WTC11 (cell line): Measurements from ENCODE around the gene MTMR2. TPM values are rescaled to one million over a fixed set of nuclear protein-coding genes. Genes with fewer than 3 reads are reported as not detected.

Experiments used
- ATAC-seq: fragments of 200-7000 bp; cut with Tn5 transposase; 2 replicates; pipeline ENCODE4 v1.10.0; 2021; ENCODE audit warnings: mild to moderate bottlenecking, moderate library complexity
- CTCF ChIA-PET: fragments of 300-600 bp; sonication (Branson Sonifier 250); formaldehyde crosslinking; loops from one replicate; lab custom pipeline; 2021; ENCODE audit warnings: antibody characterized with exemption; lab: Charles Lee
- POLR2A ChIA-PET: fragments of 350-600 bp; sonication (Branson Sonifier 250); formaldehyde crosslinking; loops from one replicate; lab custom pipeline; 2021; ENCODE audit warnings: antibody characterized with exemption; lab: Charles Lee
- DNase-seq: peaks from one replicate; pipeline ENCODE4 v3.0.0; 2021; ENCODE audit warnings: low spot score
- H3K27ac Mint-ChIP-seq: 2 replicates; pipeline ENCODE4 v1.8.0; 2021; ENCODE audit warnings: mixed read lengths
- H3K27me3 Mint-ChIP-seq: 2 replicates; pipeline ENCODE4 v1.8.0; 2021; ENCODE audit warnings: low read depth, mild to moderate bottlenecking, moderate library complexity, mixed read lengths
- H3K36me3 Mint-ChIP-seq: 2 replicates; pipeline ENCODE4 v1.8.0; 2021; ENCODE audit warnings: mixed read lengths
- H3K4me1 Mint-ChIP-seq: 2 replicates; pipeline ENCODE4 v1.8.0; 2022; ENCODE audit warnings: mixed read lengths
- H3K4me3 Mint-ChIP-seq: 2 replicates; pipeline ENCODE4 v1.8.0; 2021; ENCODE audit warnings: mild to moderate bottlenecking, moderate library complexity, mixed read lengths
- H3K9me3 Mint-ChIP-seq: 2 replicates; pipeline ENCODE4 v1.8.0; 2021; ENCODE audit warnings: mixed read lengths
- ARID4B ChIP-seq: sonication (generic); formaldehyde crosslinking; IDR thresholded peaks from 2 replicates; pipeline ENCODE4 v1.8.0; 2023; ENCODE audit warnings: missing genetic modification reagents, mild to moderate bottlenecking, borderline replicate concordance
- CREB1 ChIP-seq: sonication (generic); formaldehyde crosslinking; IDR thresholded peaks from 2 replicates; pipeline ENCODE4 v1.8.0; 2023; ENCODE audit warnings: mild to moderate bottlenecking, missing genetic modification reagents
- E2F4 ChIP-seq: sonication (generic); formaldehyde crosslinking; IDR thresholded peaks from 2 replicates; pipeline ENCODE4 v1.8.1; 2022; ENCODE audit warnings: low read depth, mild to moderate bottlenecking, moderate library complexity, missing genetic modification reagents, borderline replicate concordance
- ERG ChIP-seq: fragments of 250-450 bp; sonication (Bioruptor Pico); IDR thresholded peaks from 2 replicates; pipeline ENCODE4 v1.8.0; 2021; ENCODE audit warnings: mild to moderate bottlenecking
- ETV6 ChIP-seq: sonication (generic); formaldehyde crosslinking; IDR thresholded peaks from 2 replicates; pipeline ENCODE4 v1.8.1; 2022; ENCODE audit warnings: mild to moderate bottlenecking, missing genetic modification reagents
- FOXJ3 ChIP-seq: sonication (generic); formaldehyde crosslinking; IDR thresholded peaks from 2 replicates; pipeline ENCODE4 v1.9.0; 2021; ENCODE audit warnings: missing genetic modification reagents, mild to moderate bottlenecking, borderline replicate concordance
- FOXP4 ChIP-seq: sonication (generic); formaldehyde crosslinking; IDR thresholded peaks from 2 replicates; pipeline ENCODE4 v1.8.0; 2022; ENCODE audit warnings: mild to moderate bottlenecking, missing genetic modification reagents
- GTF2I ChIP-seq: fragments of 250-450 bp; sonication (Bioruptor Pico); conservative IDR thresholded peaks from 2 replicates; pipeline ENCODE4 v1.4.0; 2021; ENCODE audit warnings: mild to moderate bottlenecking
- HMGXB4 ChIP-seq: sonication (generic); formaldehyde crosslinking; IDR thresholded peaks from 2 replicates; pipeline ENCODE4 v1.8.1; 2023; ENCODE audit warnings: mild to moderate bottlenecking, moderate library complexity, missing genetic modification reagents
- MLX ChIP-seq: sonication (generic); formaldehyde crosslinking; IDR thresholded peaks from 2 replicates; pipeline ENCODE4 v1.8.1; 2023; ENCODE audit warnings: mild to moderate bottlenecking, missing genetic modification reagents, moderate library complexity
- NFE2L1 ChIP-seq: sonication (generic); formaldehyde crosslinking; IDR thresholded peaks from 2 replicates; pipeline ENCODE4 v1.8.1; 2023; ENCODE audit warnings: missing genetic modification reagents
- NR2C2 ChIP-seq: sonication (generic); formaldehyde crosslinking; IDR thresholded peaks from 2 replicates; pipeline ENCODE4 v1.8.0; 2022; ENCODE audit warnings: mild to moderate bottlenecking, missing genetic modification reagents
- PREB ChIP-seq: sonication (generic); formaldehyde crosslinking; IDR thresholded peaks from 2 replicates; pipeline ENCODE4 v1.8.1; 2022; ENCODE audit warnings: mild to moderate bottlenecking, missing genetic modification reagents, moderate library complexity, borderline replicate concordance
- RORB ChIP-seq: fragments of 250-450 bp; sonication (Bioruptor Pico); IDR thresholded peaks from 2 replicates; pipeline ENCODE4 v1.9.0; 2021; ENCODE audit warnings: mild to moderate bottlenecking
- SMAD4 ChIP-seq: sonication (generic); formaldehyde crosslinking; IDR thresholded peaks from 2 replicates; pipeline ENCODE4 v1.8.0; 2022; ENCODE audit warnings: mild to moderate bottlenecking, missing genetic modification reagents
- TCF7 ChIP-seq: sonication (generic); formaldehyde crosslinking; IDR thresholded peaks from 2 replicates; pipeline ENCODE4 v1.8.0; 2022; ENCODE audit warnings: mild to moderate bottlenecking, low read depth, missing genetic modification reagents, moderate library complexity
- TEAD4 ChIP-seq: sonication (generic); formaldehyde crosslinking; IDR thresholded peaks from 2 replicates; pipeline ENCODE4 v1.8.0; 2022; ENCODE audit warnings: mild to moderate bottlenecking, missing genetic modification reagents
- ZMAT4 ChIP-seq: fragments of 250-450 bp; sonication (Bioruptor Pico); IDR thresholded peaks from 2 replicates; pipeline ENCODE4 v1.9.0; 2021; ENCODE audit warnings: mild to moderate bottlenecking
- ZNF138 ChIP-seq: sonication (generic); formaldehyde crosslinking; conservative IDR thresholded peaks from 2 replicates; pipeline ENCODE4 v1.8.1; 2022; ENCODE audit warnings: mild to moderate bottlenecking, moderate library complexity, missing genetic modification reagents
- ZNF317 ChIP-seq: sonication (generic); formaldehyde crosslinking; IDR thresholded peaks from 2 replicates; pipeline ENCODE4 v1.8.1; 2023; ENCODE audit warnings: low read depth, mild to moderate bottlenecking, moderate library complexity, missing genetic modification reagents, borderline replicate concordance
- total RNA-seq: library from RNA; stranded (reverse); gene quantifications from 3 replicates; pipeline ENCODE4 v1.2.3, GENCODE V29; 2021

Gene MTMR2
- total RNA-seq, 1 experiment from 2014 or later: 45.6 TPM

- TF ChIP-seq ERG (CRISPR knock-in tag) (no peak), FOXP4 (CRISPR knock-in tag) (no peak), HMGXB4 (no peak)
- TF ChIP-seq, all 79 proteins: peak for 0
Observed at GRCh38 chr11:95888439-95888838, 35.5 kb downstream of the MTMR2 start (continued).

- ChIA-PET CTCF (no interaction called here), POLR2A (no interaction called here)
- H3K4me3 Mint-ChIP-seq: no peak overlapping the region
- H3K4me1 Mint-ChIP-seq: no peaks in the 10 kb centered on the region
- no peak for ATAC-seq
- no peaks in the 10 kb centered on the region for H3K27me3 Mint-ChIP-seq
- H3K27ac Mint-ChIP-seq: no peak overlapping the region
- H3K9me3 Mint-ChIP-seq: no peaks in the 10 kb centered on the region
- H3K36me3 Mint-ChIP-seq: peaks cover 8% of the 10 kb centered on the region
- no peak for TF ChIP-seq RORB (CRISPR knock-in tag)
- no peak for TF ChIP-seq CREB1
- no peak for TF ChIP-seq ARID4B (CRISPR knock-in tag)
- no peak for TF ChIP-seq ZMAT4 (CRISPR knock-in tag)
- no peak for TF ChIP-seq FOXJ3 (CRISPR knock-in tag)
- TF ChIP-seq ZNF138: no peak
- DNase-seq: no peak
Observed at GRCh38 chr11:95886462-95886861, 37.4 kb downstream of the MTMR2 start.

GRCh38 chr11:95884802-95885201 lies 39.1 kb downstream of the MTMR2 start:
- Mint-ChIP-seq H3K36me3 (peaks cover 8% of the 10 kb centered on the region), H3K4me3 (no peak overlapping the region), H3K27ac (no peak overlapping the region), H3K9me3 (no peaks in the 10 kb centered on the region), H3K4me1 (no peaks in the 10 kb centered on the region), H3K27me3 (no peaks in the 10 kb centered on the region)
- CTCF ChIA-PET: no interaction called here
- POLR2A ChIA-PET: no interaction called here
- DNase-seq (no peak), ATAC-seq (no peak)
- TF ChIP-seq E2F4 (CRISPR knock-in tag): no peak
- TF ChIP-seq SMAD4: no peak
- no peak for TF ChIP-seq NFE2L1 (CRISPR knock-in tag)
- TF ChIP-seq ETV6 (CRISPR knock-in tag): no peak
- TF ChIP-seq MLX (CRISPR knock-in tag): no peak
- TF ChIP-seq ZNF317: no peak
- TF ChIP-seq GTF2I (CRISPR knock-in tag): no peak
- TF ChIP-seq PREB (CRISPR knock-in tag): no peak
- TF ChIP-seq TCF7: no peak
- TF ChIP-seq NR2C2 (CRISPR knock-in tag): no peak
- TF ChIP-seq TEAD4 (CRISPR knock-in tag): no peak
